GM12878 (cell line): Measurements from ENCODE around the gene NSMCE4A.

Experiments
- DPF2 ChIP-seq: fragments of 450-650 bp; IDR thresholded peaks from 2 replicates; pipeline ENCODE4 v1.6.1; 2017; ENCODE audit warnings: mild to moderate bottlenecking
- IRF4 ChIP-seq: IDR thresholded peaks from 2 replicates; pipeline ENCODE4 v1.6.1; 2011; ENCODE audit warnings: low read depth, low read length
- NFYA ChIP-seq: IDR thresholded peaks from 2 replicates; pipeline ENCODE4 v1.6.1; 2011; ENCODE audit warnings: low read depth, mild to moderate bottlenecking, low read length, improper control_type of control experiment, borderline replicate concordance
- NR2C2 ChIP-seq: IDR thresholded peaks from 2 replicates; pipeline ENCODE4 v1.6.1; 2011; ENCODE audit warnings: borderline replicate concordance, low read depth; ENCODE audit not compliant: control insufficient read depth, insufficient read length
- POLR2AphosphoS5 ChIP-seq: IDR thresholded peaks from 2 replicates; pipeline ENCODE4 v1.6.1; 2011; ENCODE audit warnings: mild to moderate bottlenecking, low read length, inconsistent platforms
- RAD21 ChIP-seq: IDR thresholded peaks from 2 replicates; pipeline ENCODE4 v1.6.1; 2011; ENCODE audit warnings: mild to moderate bottlenecking, low read depth, low read length, moderate library complexity; ENCODE audit not compliant: insufficient read depth
- SP1 ChIP-seq: IDR thresholded peaks from one replicate; pipeline ENCODE4 v1.6.1; 2011; ENCODE audit warnings: low read depth, low read length
- TF ChIP-seq, protein P1 (sequence below): IDR thresholded peaks from 2 replicates; pipeline ENCODE4 v1.6.1; 2012; ENCODE audit warnings: low read depth, low read length, improper control_type of control experiment
- TF ChIP-seq, protein P2 (sequence below): fragments of 450-650 bp; IDR thresholded peaks from 2 replicates; pipeline ENCODE4 v1.6.1; 2016; ENCODE audit warnings: mild to moderate bottlenecking
- TF ChIP-seq, protein P3 (sequence below), 3 experiments: IDR thresholded peaks in 2 of 3; conservative IDR thresholded peaks in 1 of 3; 2 replicates each; pipeline ENCODE4 v1.5.1; 2011; ENCODE audit warnings: low read depth in 3 of 3, low read length in 3 of 3, mild to moderate bottlenecking in 3 of 3, control low read depth in 2 of 3, moderate library complexity in 2 of 3, inconsistent platforms in 1 of 3, mixed read lengths in 1 of 3; ENCODE audit not compliant: control insufficient read depth in 2 of 3, insufficient read depth in 1 of 3; ENCODE audit errors: extremely low read depth in 1 of 3
- TF ChIP-seq, protein P4 (sequence below): IDR thresholded peaks from 2 replicates; pipeline ENCODE4 v1.6.1; 2012; ENCODE audit warnings: low read depth, low read length, improper control_type of control experiment
- TF ChIP-seq, protein P5 (sequence below): fragments of 450-650 bp; conservative IDR thresholded peaks from 2 replicates; pipeline ENCODE4 v1.6.1; 2017; ENCODE audit warnings: mild to moderate bottlenecking, moderate library complexity

DNA sequence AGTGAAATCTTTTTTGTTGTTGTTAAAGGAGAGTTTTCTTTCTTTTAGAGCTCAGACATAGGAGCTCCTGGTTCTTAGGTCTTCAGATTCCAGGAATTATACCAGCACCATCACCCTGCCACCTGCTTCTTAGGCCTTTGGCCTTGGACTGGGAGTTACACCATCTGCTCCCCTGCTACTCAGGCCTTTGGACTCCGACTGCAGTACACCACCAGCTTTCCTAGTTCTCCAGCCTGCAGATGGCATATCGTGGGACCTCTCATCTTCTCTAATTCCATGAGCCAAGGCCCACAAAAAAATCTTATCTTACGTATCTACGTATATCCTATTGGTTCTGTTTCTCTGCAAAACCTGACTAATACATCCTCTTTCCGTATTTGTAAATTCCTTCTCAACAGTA lies 8.8 kb upstream of the NSMCE4A start:
- TF ChIP-seq POLR2AphosphoS5 (no peak), RAD21 (no peak), DPF2 (no peak), IRF4 (no peak), NR2C2 (no peak), NFYA (no peak), SP1 (no peak)
- TF ChIP-seq, protein P1, sequence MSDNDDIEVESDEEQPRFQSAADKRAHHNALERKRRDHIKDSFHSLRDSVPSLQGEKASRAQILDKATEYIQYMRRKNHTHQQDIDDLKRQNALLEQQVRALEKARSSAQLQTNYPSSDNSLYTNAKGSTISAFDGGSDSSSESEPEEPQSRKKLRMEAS: no peak
- TF ChIP-seq, protein P2, sequence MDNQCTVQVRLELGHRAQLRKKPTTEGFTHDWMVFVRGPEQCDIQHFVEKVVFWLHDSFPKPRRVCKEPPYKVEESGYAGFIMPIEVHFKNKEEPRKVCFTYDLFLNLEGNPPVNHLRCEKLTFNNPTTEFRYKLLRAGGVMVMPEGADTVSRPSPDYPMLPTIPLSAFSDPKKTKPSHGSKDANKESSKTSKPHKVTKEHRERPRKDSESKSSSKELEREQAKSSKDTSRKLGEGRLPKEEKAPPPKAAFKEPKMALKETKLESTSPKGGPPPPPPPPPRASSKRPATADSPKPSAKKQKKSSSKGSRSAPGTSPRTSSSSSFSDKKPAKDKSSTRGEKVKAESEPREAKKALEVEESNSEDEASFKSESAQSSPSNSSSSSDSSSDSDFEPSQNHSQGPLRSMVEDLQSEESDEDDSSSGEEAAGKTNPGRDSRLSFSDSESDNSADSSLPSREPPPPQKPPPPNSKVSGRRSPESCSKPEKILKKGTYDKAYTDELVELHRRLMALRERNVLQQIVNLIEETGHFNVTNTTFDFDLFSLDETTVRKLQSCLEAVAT: no peak
- TF ChIP-seq, protein P3, sequence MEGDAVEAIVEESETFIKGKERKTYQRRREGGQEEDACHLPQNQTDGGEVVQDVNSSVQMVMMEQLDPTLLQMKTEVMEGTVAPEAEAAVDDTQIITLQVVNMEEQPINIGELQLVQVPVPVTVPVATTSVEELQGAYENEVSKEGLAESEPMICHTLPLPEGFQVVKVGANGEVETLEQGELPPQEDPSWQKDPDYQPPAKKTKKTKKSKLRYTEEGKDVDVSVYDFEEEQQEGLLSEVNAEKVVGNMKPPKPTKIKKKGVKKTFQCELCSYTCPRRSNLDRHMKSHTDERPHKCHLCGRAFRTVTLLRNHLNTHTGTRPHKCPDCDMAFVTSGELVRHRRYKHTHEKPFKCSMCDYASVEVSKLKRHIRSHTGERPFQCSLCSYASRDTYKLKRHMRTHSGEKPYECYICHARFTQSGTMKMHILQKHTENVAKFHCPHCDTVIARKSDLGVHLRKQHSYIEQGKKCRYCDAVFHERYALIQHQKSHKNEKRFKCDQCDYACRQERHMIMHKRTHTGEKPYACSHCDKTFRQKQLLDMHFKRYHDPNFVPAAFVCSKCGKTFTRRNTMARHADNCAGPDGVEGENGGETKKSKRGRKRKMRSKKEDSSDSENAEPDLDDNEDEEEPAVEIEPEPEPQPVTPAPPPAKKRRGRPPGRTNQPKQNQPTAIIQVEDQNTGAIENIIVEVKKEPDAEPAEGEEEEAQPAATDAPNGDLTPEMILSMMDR (IDR thresholded peaks at IDR 0.05 in 2 of 3, conservative IDR thresholded peaks at IDR 0.05 in 1 of 3; ENCODE audit: control insufficient read depth in 2 of 3, extremely low read depth in 1 of 3, insufficient read depth in 1 of 3, low read depth in 3 of 3, low read length in 3 of 3): no peak
- TF ChIP-seq, protein P4, sequence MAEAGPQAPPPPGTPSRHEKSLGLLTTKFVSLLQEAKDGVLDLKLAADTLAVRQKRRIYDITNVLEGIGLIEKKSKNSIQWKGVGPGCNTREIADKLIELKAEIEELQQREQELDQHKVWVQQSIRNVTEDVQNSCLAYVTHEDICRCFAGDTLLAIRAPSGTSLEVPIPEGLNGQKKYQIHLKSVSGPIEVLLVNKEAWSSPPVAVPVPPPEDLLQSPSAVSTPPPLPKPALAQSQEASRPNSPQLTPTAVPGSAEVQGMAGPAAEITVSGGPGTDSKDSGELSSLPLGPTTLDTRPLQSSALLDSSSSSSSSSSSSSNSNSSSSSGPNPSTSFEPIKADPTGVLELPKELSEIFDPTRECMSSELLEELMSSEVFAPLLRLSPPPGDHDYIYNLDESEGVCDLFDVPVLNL: no peak
- TF ChIP-seq, protein P5, sequence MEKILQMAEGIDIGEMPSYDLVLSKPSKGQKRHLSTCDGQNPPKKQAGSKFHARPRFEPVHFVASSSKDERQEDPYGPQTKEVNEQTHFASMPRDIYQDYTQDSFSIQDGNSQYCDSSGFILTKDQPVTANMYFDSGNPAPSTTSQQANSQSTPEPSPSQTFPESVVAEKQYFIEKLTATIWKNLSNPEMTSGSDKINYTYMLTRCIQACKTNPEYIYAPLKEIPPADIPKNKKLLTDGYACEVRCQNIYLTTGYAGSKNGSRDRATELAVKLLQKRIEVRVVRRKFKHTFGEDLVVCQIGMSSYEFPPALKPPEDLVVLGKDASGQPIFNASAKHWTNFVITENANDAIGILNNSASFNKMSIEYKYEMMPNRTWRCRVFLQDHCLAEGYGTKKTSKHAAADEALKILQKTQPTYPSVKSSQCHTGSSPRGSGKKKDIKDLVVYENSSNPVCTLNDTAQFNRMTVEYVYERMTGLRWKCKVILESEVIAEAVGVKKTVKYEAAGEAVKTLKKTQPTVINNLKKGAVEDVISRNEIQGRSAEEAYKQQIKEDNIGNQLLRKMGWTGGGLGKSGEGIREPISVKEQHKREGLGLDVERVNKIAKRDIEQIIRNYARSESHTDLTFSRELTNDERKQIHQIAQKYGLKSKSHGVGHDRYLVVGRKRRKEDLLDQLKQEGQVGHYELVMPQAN: no peak
